Measurements from ENCODE around the gene TALDO1.
A peak's percentile ranks its signal among the peaks of the same experiment; 100 is the strongest.

Gene TALDO1

GRCh38 chr11:813456-814096 is 66.3 kb downstream of the TALDO1 start:
- Mint-ChIP-seq H3K4me3 (peak overlapping the region; percentile 20), H3K4me1 (ENCODE audit: low read depth) (peaks cover 23% of the 10 kb centered on the region), H3K27ac (peak overlapping the region; percentile 67), H3K36me3 (ENCODE audit: low read depth) (peaks cover 37% of the 10 kb centered on the region), H3K9me3 (no peaks in the 10 kb centered on the region), H3K27me3 (no peaks in the 10 kb centered on the region)
